DND-41 (cell line): ENCODE results near the gene R3HDM4.

ENCODE experiments used
- ATAC-seq: fragments of 200-7000 bp; cut with Tn5 transposase; 3 replicates; pipeline ENCODE4 v1.9.1; 2021; ENCODE audit warnings: low read depth; ENCODE audit not compliant: insufficient read depth
- DNase-seq: peaks from one replicate; pipeline ENCODE4 v3.0.0-alpha.2; 2020
- H2AFZ ChIP-seq: 2 replicates; pipeline ENCODE4 v1.6.0; 2012; ENCODE audit warnings: low read depth, low read length
- H3K27ac ChIP-seq: 2 replicates; pipeline ENCODE4 v1.5.1; 2012; ENCODE audit warnings: low read length, inconsistent platforms
- H3K27me3 ChIP-seq: fragments of 200-600 bp; sonication (generic); 2 replicates; pipeline ENCODE4 v1.6.0; 2012; ENCODE audit warnings: low read length, mild to moderate bottlenecking, inconsistent platforms; ENCODE audit not compliant: insufficient read depth, poor library complexity
- H3K36me3 ChIP-seq: 2 replicates; pipeline ENCODE4 v1.5.1; 2012; ENCODE audit warnings: low read length, inconsistent platforms; ENCODE audit not compliant: insufficient read depth
- H3K4me1 ChIP-seq: 2 replicates; pipeline ENCODE4 v1.5.1; 2012; ENCODE audit warnings: mild to moderate bottlenecking, low read length; ENCODE audit not compliant: insufficient read depth
- H3K4me2 ChIP-seq: 2 replicates; pipeline ENCODE4 v1.6.0; 2012; ENCODE audit warnings: mild to moderate bottlenecking, moderate library complexity, low read length, inconsistent platforms; ENCODE audit not compliant: insufficient read depth
- H3K4me3 ChIP-seq, 2 experiments: fragments of 200-600 bp in 1 of 2; shearing (Covaris generic) in 1 of 2; 2 replicates each; pipeline ENCODE4 v1.5.1; 2012 to 2016; ENCODE audit warnings: inconsistent platforms in 2 of 2, low read length in 2 of 2, mild to moderate bottlenecking in 2 of 2, low read depth in 1 of 2, moderate library complexity in 1 of 2
- H3K79me2 ChIP-seq: 2 replicates; pipeline ENCODE4 v1.6.0; 2012; ENCODE audit warnings: low read length, inconsistent platforms; ENCODE audit not compliant: insufficient read depth
- H3K9ac ChIP-seq: 2 replicates; pipeline ENCODE4 v1.6.0; 2012; ENCODE audit warnings: low read depth, mild to moderate bottlenecking, inconsistent platforms, low read length, moderate library complexity
- H3K9me3 ChIP-seq: 2 replicates; pipeline ENCODE4 v1.5.1; 2012; ENCODE audit warnings: low read length, moderate library complexity, mild to moderate bottlenecking, inconsistent platforms; ENCODE audit not compliant: insufficient read depth, severe bottlenecking
- H4K20me1 ChIP-seq: 2 replicates; pipeline ENCODE4 v1.6.0; 2012; ENCODE audit warnings: low read length; ENCODE audit not compliant: insufficient read depth
- EZH2 ChIP-seq: IDR thresholded peaks from 3 replicates; pipeline ENCODE4 v1.6.1; 2012; ENCODE audit warnings: borderline replicate concordance, low read depth, mild to moderate bottlenecking, moderate library complexity, low read length, inconsistent platforms; ENCODE audit not compliant: severe bottlenecking
- TF ChIP-seq, protein P1 (sequence below): IDR thresholded peaks from 2 replicates; pipeline ENCODE4 v1.5.1; 2012; ENCODE audit warnings: borderline replicate concordance, low read length, moderate library complexity, mild to moderate bottlenecking; ENCODE audit not compliant: poor library complexity, severe bottlenecking; ENCODE audit errors: extremely low read depth

The R3HDM4 gene

DNA sequence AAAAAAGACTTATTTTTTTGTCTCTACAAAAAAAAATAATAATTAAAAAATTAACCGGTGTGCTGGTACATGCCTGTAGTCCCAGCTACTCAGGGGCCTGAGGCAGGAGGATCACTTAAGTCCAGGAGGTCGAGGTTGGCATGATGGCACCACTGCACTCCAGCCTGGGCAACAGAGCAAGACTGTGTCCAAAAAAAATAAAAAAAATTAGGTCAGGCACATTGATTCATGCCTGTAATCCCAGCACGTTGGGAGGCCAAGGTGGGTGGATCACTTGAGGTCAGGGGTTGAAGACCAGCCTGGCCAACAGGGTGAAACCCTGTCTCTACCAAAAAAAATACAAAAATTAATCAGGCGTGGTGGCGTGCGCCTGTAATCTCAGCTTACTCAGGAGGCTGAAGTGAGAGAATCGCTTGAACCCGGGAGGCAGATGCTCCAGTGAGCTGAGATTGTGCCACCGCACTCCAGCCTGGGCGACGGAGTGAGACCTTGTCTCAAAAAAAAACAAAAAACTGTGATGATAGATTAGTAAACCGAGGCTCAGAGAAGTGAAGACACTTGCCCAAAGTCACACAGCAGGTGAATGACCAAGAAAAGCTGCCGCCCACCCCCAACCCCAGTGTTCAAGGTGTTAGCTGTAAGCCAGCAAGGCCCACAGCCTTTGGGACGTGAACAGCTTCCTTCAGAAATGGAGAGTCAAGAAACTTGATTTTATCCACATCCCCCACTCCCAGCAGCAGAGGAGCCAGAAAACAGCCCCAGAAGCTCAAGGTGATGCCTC, 10.4 kb downstream of the R3HDM4 start:
- ATAC-seq (no peak), DNase-seq (no peak)
- peaks cover 25% of the 10 kb centered on the region for H4K20me1 ChIP-seq
- peaks cover 29% of the 10 kb centered on the region for H3K36me3 ChIP-seq
- no peak overlapping the region for H3K4me3 ChIP-seq
- TF ChIP-seq, protein P1, sequence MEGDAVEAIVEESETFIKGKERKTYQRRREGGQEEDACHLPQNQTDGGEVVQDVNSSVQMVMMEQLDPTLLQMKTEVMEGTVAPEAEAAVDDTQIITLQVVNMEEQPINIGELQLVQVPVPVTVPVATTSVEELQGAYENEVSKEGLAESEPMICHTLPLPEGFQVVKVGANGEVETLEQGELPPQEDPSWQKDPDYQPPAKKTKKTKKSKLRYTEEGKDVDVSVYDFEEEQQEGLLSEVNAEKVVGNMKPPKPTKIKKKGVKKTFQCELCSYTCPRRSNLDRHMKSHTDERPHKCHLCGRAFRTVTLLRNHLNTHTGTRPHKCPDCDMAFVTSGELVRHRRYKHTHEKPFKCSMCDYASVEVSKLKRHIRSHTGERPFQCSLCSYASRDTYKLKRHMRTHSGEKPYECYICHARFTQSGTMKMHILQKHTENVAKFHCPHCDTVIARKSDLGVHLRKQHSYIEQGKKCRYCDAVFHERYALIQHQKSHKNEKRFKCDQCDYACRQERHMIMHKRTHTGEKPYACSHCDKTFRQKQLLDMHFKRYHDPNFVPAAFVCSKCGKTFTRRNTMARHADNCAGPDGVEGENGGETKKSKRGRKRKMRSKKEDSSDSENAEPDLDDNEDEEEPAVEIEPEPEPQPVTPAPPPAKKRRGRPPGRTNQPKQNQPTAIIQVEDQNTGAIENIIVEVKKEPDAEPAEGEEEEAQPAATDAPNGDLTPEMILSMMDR = no peak
- no peak for TF ChIP-seq EZH2
- no peak overlapping the region for H2AFZ ChIP-seq
- no peaks in the 10 kb centered on the region for H3K4me1 ChIP-seq
- H3K9me3 ChIP-seq = no peaks in the 10 kb centered on the region
- no peak overlapping the region for H3K9ac ChIP-seq
- H3K79me2 ChIP-seq = peaks cover 16% of the 10 kb centered on the region
- no peak overlapping the region for H3K4me2 ChIP-seq
- no peak overlapping the region for H3K27ac ChIP-seq
- no peaks in the 10 kb centered on the region for H3K27me3 ChIP-seq

DNA sequence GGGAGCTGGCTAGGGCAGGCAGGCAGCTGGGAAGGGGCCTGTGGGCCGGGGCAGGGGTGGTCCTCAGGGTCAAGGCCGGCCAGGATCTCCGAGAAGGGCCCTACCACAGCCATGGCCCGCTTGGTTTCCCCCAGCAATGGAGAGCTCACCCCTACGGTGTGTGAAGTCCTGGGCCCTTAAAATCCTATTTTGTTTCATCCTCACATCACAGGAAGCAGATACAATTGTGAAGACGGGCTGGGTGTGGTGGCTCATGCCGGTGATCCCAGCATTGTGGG, 11.0 kb downstream of the R3HDM4 start:
- H3K27me3 ChIP-seq = no peaks in the 10 kb centered on the region
- TF ChIP-seq, protein P1 = no peak
- TF ChIP-seq EZH2 = no peak
- no peak overlapping the region for H3K27ac ChIP-seq
- H3K4me3 ChIP-seq = no peak overlapping the region
- H3K4me2 ChIP-seq = no peak overlapping the region
- H3K36me3 ChIP-seq = peaks cover 31% of the 10 kb centered on the region
- DNase-seq (no peak), ATAC-seq (no peak)
- no peak overlapping the region for H2AFZ ChIP-seq
- peaks cover 10% of the 10 kb centered on the region for H3K79me2 ChIP-seq
- peaks cover 19% of the 10 kb centered on the region for H4K20me1 ChIP-seq
- H3K9ac ChIP-seq = no peak overlapping the region
- no peaks in the 10 kb centered on the region for H3K4me1 ChIP-seq
- H3K9me3 ChIP-seq = no peaks in the 10 kb centered on the region

DNA sequence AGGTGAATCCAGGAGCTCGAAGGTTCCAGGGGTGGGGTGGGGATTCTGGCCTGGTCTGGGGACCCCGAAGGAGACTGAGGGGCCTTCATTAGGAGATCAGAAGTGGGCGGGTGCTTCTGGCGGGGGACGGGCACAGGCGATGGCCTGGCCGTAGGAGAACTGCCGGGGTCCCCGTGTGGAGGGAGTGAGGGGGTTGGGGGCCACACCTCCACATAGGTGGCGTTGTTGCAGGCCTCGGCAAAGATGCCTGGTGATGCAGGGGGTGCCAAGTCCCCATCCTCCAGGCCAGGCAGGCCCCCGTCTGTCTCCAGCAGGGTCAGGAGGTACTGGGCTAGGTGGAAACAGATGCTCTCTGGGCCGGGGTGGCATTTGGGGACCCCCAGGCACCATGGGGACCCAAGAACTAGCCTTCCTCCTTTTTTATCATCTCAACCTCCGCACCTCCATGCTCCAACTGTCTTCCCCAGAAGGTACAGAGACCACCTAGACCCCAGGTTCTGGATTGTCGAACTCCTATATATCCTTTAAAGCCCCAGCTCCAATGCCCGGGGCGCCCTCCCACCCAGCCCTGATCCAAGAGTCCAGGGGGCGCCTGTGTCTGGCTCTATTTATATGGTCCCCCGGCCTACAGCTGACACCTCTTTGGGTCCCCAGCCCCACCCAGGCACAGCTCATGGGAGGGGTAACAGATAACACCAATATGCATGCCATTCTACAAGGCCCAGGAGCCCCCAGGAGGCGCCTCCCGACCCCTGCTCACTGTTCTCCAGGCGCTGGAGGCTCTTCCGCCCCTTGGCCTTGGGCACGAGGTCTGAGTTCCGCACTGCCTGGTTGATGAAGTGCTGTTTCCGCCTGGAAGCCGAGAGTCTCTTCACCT, 11.6 kb downstream of the R3HDM4 start:
- no peak overlapping the region for H3K4me2 ChIP-seq
- no peak overlapping the region for H3K27ac ChIP-seq
- H3K4me3 ChIP-seq = no peak overlapping the region
- no peak overlapping the region for H2AFZ ChIP-seq
- peaks cover 31% of the 10 kb centered on the region for H3K36me3 ChIP-seq
- no peaks in the 10 kb centered on the region for H3K9me3 ChIP-seq
- H3K79me2 ChIP-seq = peaks cover 9% of the 10 kb centered on the region
- ATAC-seq (no peak), DNase-seq (no peak)
- no peak overlapping the region for H3K9ac ChIP-seq
- H4K20me1 ChIP-seq = peaks cover 18% of the 10 kb centered on the region; the same call in 1 of the 2 replicates
- no peaks in the 10 kb centered on the region for H3K27me3 ChIP-seq
- no peak for TF ChIP-seq EZH2
- TF ChIP-seq, protein P1 = no peak
- H3K4me1 ChIP-seq = no peaks in the 10 kb centered on the region
